ENCODE data around the gene RNF115.
"Not testable (repeated sequence)": the region's sequence is repeated elsewhere in the genome, so short reads cannot be mapped to it uniquely, and the experiment has no call there.

Gene RNF115

GRCh38 chr1:145826030-145826429 lies 2.1 kb upstream of the RNF115 start:
- DNase-seq: no peak

- DNase-seq: no peak
These were observed 576 bp upstream of the RNF115 start for GRCh38 chr1:145824499-145824842.

GRCh38 chr1:145822779-145823331 lies 1.0 kb downstream of the RNF115 start:
- not testable (repeated sequence) for DNase-seq

GRCh38 chr1:145818095-145818494 lies 5.8 kb downstream of the RNF115 start:
- not testable (repeated sequence) for DNase-seq

GRCh38 chr1:145812977-145813810 lies 10.7 kb downstream of the RNF115 start:
- not testable (repeated sequence) for DNase-seq

- no peak for DNase-seq
These were observed 17.1 kb downstream of the RNF115 start for GRCh38 chr1:145806844-145807243.

- no peak for DNase-seq
These were observed 17.5 kb downstream of the RNF115 start for GRCh38 chr1:145806408-145806807.

GRCh38 chr1:145805057-145805456 lies 18.8 kb downstream of the RNF115 start:
- DNase-seq: no peak

GRCh38 chr1:145804235-145805045 lies 19.5 kb downstream of the RNF115 start:
- DNase-seq: no peak

GRCh38 chr1:145799806-145800205 lies 24.1 kb downstream of the RNF115 start:
- DNase-seq: no peak

- DNase-seq: no peak
These were observed 27.1 kb downstream of the RNF115 start for GRCh38 chr1:145796753-145797152.

- no peak for DNase-seq
These were observed 28.5 kb downstream of the RNF115 start for GRCh38 chr1:145795257-145795881.

GRCh38 chr1:145792484-145792883 lies 31.4 kb downstream of the RNF115 start:
- DNase-seq: no peak

- DNase-seq: not testable (repeated sequence)
These were observed 32.0 kb downstream of the RNF115 start for GRCh38 chr1:145791860-145792259.

GRCh38 chr1:145788580-145788979 lies 35.3 kb downstream of the RNF115 start:
- DNase-seq: no peak

- no peak for DNase-seq
These were observed 37.6 kb downstream of the RNF115 start for GRCh38 chr1:145786271-145786670.

GRCh38 chr1:145785547-145785946 lies 38.3 kb downstream of the RNF115 start:
- DNase-seq: no peak

GRCh38 chr1:145784409-145784808 lies 39.5 kb downstream of the RNF115 start:
- no peak for DNase-seq

GRCh38 chr1:145782272-145783099 lies 41.4 kb downstream of the RNF115 start:
- no peak for DNase-seq

GRCh38 chr1:145778146-145778540 lies 45.8 kb downstream of the RNF115 start:
- no peak for DNase-seq

- DNase-seq: no peak
These were observed 46.3 kb downstream of the RNF115 start for GRCh38 chr1:145777357-145778145.

GRCh38 chr1:145773423-145773822 lies 50.5 kb downstream of the RNF115 start:
- no peak for DNase-seq

Data from stimulated activated CD4-positive, alpha-beta T cell treated with anti-CD3 and anti-CD28 coated beads, Interleukin-15, amount 100 ng/mL, for 24 hours (primary cell).